ENCODE measurements around the gene ZNRF1.

ZNRF1 gene

DNA sequence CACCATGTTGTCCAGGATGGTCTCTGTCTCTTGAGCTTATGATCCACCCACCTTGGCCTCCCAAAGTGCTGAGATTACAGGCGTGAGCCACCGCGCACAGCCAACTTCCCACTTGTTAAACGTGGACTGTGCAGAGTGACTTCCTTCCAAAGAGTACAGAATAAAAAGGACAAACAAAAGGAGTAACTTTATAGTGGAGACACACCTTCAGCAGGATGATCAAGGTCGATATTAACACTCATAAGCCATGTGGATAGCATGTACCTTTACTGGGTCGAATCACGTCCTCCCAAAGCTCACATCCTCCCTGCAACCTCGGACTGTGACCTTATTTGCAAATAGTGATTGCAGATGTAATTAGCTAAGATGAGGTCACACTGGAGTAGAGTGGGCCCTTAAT is 139.4 kb downstream of the ZNRF1 start:
- TF ChIP-seq OSR1 (CRISPR knock-in tag; IDR thresholded peaks at IDR 0.05) (no peak), ZC3H10 (CRISPR knock-in tag; IDR thresholded peaks at IDR 0.05) (no peak), ARNTL (CRISPR knock-in tag; IDR thresholded peaks at IDR 0.05; ENCODE audit: borderline replicate concordance, low read depth) (no peak), TOX (CRISPR knock-in tag; IDR thresholded peaks at IDR 0.05; ENCODE audit: borderline replicate concordance) (no peak), ISL1 (CRISPR knock-in tag; IDR thresholded peaks at IDR 0.05) (no peak), TSHZ2 (CRISPR knock-in tag; IDR thresholded peaks at IDR 0.05) (no peak), CSDC2 (CRISPR knock-in tag; IDR thresholded peaks at IDR 0.05) (no peak), ZNF8 (CRISPR knock-in tag; IDR thresholded peaks at IDR 0.05) (no peak), POU6F1 (CRISPR knock-in tag; IDR thresholded peaks at IDR 0.05; ENCODE audit: borderline replicate concordance, low read depth) (no peak), RARB (CRISPR knock-in tag; IDR thresholded peaks at IDR 0.05) (no peak), BACH2 (CRISPR knock-in tag; IDR thresholded peaks at IDR 0.05; ENCODE audit: borderline replicate concordance) (no peak), TCF4 (CRISPR knock-in tag; IDR thresholded peaks at IDR 0.05; ENCODE audit: borderline replicate concordance) (no peak), GLIS3 (CRISPR knock-in tag; IDR thresholded peaks at IDR 0.05) (no peak), ZNF565 (CRISPR knock-in tag; conservative IDR thresholded peaks at IDR 0.05; ENCODE audit: low read depth) (no peak), ZFP30 (CRISPR knock-in tag; IDR thresholded peaks at IDR 0.05) (no peak)
- TF ChIP-seq, protein P1, sequence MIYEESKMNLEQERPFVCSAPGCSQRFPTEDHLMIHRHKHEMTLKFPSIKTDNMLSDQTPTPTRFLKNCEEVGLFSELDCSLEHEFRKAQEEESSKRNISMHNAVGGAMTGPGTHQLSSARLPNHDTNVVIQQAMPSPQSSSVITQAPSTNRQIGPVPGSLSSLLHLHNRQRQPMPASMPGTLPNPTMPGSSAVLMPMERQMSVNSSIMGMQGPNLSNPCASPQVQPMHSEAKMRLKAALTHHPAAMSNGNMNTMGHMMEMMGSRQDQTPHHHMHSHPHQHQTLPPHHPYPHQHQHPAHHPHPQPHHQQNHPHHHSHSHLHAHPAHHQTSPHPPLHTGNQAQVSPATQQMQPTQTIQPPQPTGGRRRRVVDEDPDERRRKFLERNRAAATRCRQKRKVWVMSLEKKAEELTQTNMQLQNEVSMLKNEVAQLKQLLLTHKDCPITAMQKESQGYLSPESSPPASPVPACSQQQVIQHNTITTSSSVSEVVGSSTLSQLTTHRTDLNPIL (CRISPR knock-in tag; IDR thresholded peaks at IDR 0.05; ENCODE audit: low read depth): no peak
- TF ChIP-seq, protein P2, sequence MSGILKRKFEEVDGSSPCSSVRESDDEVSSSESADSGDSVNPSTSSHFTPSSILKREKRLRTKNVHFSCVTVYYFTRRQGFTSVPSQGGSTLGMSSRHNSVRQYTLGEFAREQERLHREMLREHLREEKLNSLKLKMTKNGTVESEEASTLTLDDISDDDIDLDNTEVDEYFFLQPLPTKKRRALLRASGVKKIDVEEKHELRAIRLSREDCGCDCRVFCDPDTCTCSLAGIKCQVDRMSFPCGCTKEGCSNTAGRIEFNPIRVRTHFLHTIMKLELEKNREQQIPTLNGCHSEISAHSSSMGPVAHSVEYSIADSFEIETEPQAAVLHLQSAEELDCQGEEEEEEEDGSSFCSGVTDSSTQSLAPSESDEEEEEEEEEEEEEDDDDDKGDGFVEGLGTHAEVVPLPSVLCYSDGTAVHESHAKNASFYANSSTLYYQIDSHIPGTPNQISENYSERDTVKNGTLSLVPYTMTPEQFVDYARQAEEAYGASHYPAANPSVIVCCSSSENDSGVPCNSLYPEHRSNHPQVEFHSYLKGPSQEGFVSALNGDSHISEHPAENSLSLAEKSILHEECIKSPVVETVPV (CRISPR knock-in tag; IDR thresholded peaks at IDR 0.05): no peak
- TF ChIP-seq, protein P3, sequence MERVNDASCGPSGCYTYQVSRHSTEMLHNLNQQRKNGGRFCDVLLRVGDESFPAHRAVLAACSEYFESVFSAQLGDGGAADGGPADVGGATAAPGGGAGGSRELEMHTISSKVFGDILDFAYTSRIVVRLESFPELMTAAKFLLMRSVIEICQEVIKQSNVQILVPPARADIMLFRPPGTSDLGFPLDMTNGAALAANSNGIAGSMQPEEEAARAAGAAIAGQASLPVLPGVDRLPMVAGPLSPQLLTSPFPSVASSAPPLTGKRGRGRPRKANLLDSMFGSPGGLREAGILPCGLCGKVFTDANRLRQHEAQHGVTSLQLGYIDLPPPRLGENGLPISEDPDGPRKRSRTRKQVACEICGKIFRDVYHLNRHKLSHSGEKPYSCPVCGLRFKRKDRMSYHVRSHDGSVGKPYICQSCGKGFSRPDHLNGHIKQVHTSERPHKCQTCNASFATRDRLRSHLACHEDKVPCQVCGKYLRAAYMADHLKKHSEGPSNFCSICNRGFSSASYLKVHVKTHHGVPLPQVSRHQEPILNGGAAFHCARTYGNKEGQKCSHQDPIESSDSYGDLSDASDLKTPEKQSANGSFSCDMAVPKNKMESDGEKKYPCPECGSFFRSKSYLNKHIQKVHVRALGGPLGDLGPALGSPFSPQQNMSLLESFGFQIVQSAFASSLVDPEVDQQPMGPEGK (CRISPR knock-in tag; IDR thresholded peaks at IDR 0.05; ENCODE audit: borderline replicate concordance): no peak
- no peak for ATAC-seq

DNA sequence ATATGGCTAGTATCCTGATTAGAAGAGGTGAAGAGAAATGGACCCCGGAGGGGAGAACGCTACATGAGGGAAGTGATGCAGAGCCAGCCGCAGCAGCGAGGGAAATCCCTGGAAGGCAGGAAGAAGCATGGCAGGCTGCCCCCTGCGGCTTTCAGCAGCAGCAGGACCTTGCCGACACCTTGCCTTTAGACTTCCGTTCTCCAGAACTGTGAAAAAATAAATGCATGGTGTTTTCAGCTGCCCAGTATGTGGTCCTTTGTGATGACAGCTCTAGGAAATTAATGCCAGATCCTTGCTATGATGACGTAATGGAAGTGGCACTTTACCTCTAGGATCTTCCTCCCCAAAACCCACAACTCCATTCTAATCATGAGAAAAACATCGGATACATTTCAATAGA is 139.8 kb downstream of the ZNRF1 start:
- no peak; the same call in 2 of the 3 replicates for ATAC-seq
- no peak for TF ChIP-seq ARNTL (CRISPR knock-in tag; IDR thresholded peaks at IDR 0.05; ENCODE audit: borderline replicate concordance, low read depth)
- TF ChIP-seq PPARA (CRISPR knock-in tag; IDR thresholded peaks at IDR 0.05; ENCODE audit: borderline replicate concordance): no peak
- TF ChIP-seq ZNF8 (CRISPR knock-in tag; IDR thresholded peaks at IDR 0.05): no peak
- no peak for TF ChIP-seq RARB (CRISPR knock-in tag; IDR thresholded peaks at IDR 0.05)
- no peak for TF ChIP-seq ZFP3 (CRISPR knock-in tag; IDR thresholded peaks at IDR 0.05)
- TF ChIP-seq ISL1 (CRISPR knock-in tag; IDR thresholded peaks at IDR 0.05): no peak
- TF ChIP-seq TOX (CRISPR knock-in tag; IDR thresholded peaks at IDR 0.05; ENCODE audit: borderline replicate concordance): no peak
- no peak for TF ChIP-seq BACH2 (CRISPR knock-in tag; IDR thresholded peaks at IDR 0.05; ENCODE audit: borderline replicate concordance)
- no peak for TF ChIP-seq SNAI2 (CRISPR knock-in tag; IDR thresholded peaks at IDR 0.05)
- TF ChIP-seq TSHZ2 (CRISPR knock-in tag; IDR thresholded peaks at IDR 0.05): no peak
- TF ChIP-seq, protein P2 (CRISPR knock-in tag; IDR thresholded peaks at IDR 0.05): no peak
- TF ChIP-seq, protein P1 (CRISPR knock-in tag; IDR thresholded peaks at IDR 0.05; ENCODE audit: low read depth): no peak
- TF ChIP-seq, protein P3 (CRISPR knock-in tag; IDR thresholded peaks at IDR 0.05; ENCODE audit: borderline replicate concordance): no peak
- TF ChIP-seq GLIS3 (CRISPR knock-in tag; IDR thresholded peaks at IDR 0.05): no peak
- TF ChIP-seq ZFP30 (CRISPR knock-in tag; IDR thresholded peaks at IDR 0.05): no peak
- no peak for TF ChIP-seq ZC3H10 (CRISPR knock-in tag; IDR thresholded peaks at IDR 0.05)

Measured in SK-N-SH treated with all-trans-retinoic acid at 6 μM for 48 hours (cell line).